ENCODE measurements around the gene CTSZ. TPM values are rescaled to one million over a fixed set of nuclear protein-coding genes. Genes with fewer than 3 reads are reported as not detected.

The CTSZ gene
- total and polyA plus RNA-seq, 2 of the 4 experiments (the other 2 are of a cell fraction) = 46.1 to 88.5 TPM

GRCh38 chr20:59006167-59006863 is 739 bp downstream of the CTSZ start:
- peak overlapping the region; percentile 86 for H2AK5ac ChIP-seq (ENCODE audit: low read depth, low read length)
- no peak overlapping the region for H2BK15ac ChIP-seq (ENCODE audit: low read depth, low read length)
- H2AK9ac ChIP-seq (replicated peaks; ENCODE audit: low read depth, low read length, poor library complexity) = peak overlapping the region; percentile 85
- no peak for DNase-seq
- H2AFZ ChIP-seq (replicated peaks; ENCODE audit: low read length, poor library complexity) = peak overlapping the region; percentile 94
- no TSS peak for BruUV-seq (replicated peaks)
- H3K9me3 ChIP-seq (ENCODE audit: control insufficient read depth, insufficient read depth, low read length) = no peaks in the 10 kb centered on the region
- peak overlapping the region; percentile 76 for H3K14ac ChIP-seq (replicated peaks; ENCODE audit: low read depth, low read length)
- H3K4me2 ChIP-seq (ENCODE audit: low read depth, low read length) = peak overlapping the region; percentile 89
- in situ Hi-C loops (cut with MboI; ENCODE audit: low sequenced_read_pairs) = no loop called here
- peak overlapping the region; percentile 46 for H2BK120ac ChIP-seq (ENCODE audit: low read depth, low read length)
- no peaks in the 10 kb centered on the region; the same call in 1 of the 2 replicates for H4K20me1 ChIP-seq (ENCODE audit: insufficient read depth, low read length)
- dilution Hi-C loops (cut with HindIII; ENCODE audit: low sequenced_read_pairs, unreplicated experiment) = no loop called here
- ChIA-PET CTCF (no interaction called here), POLR2A (ENCODE audit: unreplicated experiment) (no interaction called here)
- H3K9ac ChIP-seq (ENCODE audit: low read depth, low read length) = peak overlapping the region; percentile 92
- no peak overlapping the region for H3K56ac ChIP-seq (ENCODE audit: extremely low read depth, insufficient read depth, low read length)
- H3K18ac ChIP-seq (ENCODE audit: low read depth, low read length) = no peak overlapping the region; the same call in 1 of the 2 replicates
- H3K36me3 ChIP-seq (ENCODE audit: control insufficient read depth, insufficient read depth, low read length) = peaks cover 5% of the 10 kb centered on the region
- H2BK20ac ChIP-seq (ENCODE audit: low read depth, low read length) = no peak overlapping the region; the same call in 1 of the 2 replicates
- peak overlapping the region; percentile 83 for H4K5ac ChIP-seq (ENCODE audit: low read depth, low read length)
- H3K4me1 ChIP-seq (ENCODE audit: control insufficient read depth, insufficient read depth, low read length) = peaks cover 18% of the 10 kb centered on the region
- no peaks in the 10 kb centered on the region for H3K27me3 ChIP-seq (ENCODE audit: control insufficient read depth, insufficient read depth, low read length)
- ATAC-seq (ENCODE audit: low read depth) = peak; percentile 8; the same call in 1 of the 2 replicates
- H3K79me1 ChIP-seq (ENCODE audit: low read depth in 1 of 2, low read length in 2 of 2) = peaks cover 10 to 35% of the 10 kb centered on the region in 2 experiments; a peak in 3 of 4 replicates
- peak overlapping the region; percentile 66 for H3K4me3 ChIP-seq (ENCODE audit: insufficient read depth, low read depth, low read length)
- H3K4ac ChIP-seq (ENCODE audit: low read depth, low read length) = peak overlapping the region; percentile 81
- H3K23ac ChIP-seq (ENCODE audit: low read depth, low read length) = peak overlapping the region; percentile 88
- H2BK5ac ChIP-seq (ENCODE audit: low read depth, low read length, poor library complexity, severe bottlenecking) = peak overlapping the region; percentile 1
- H4K8ac ChIP-seq (ENCODE audit: low read depth in 2 of 2, low read length in 2 of 2) = peak overlapping the region; percentile 86 to 99
- peak overlapping the region; percentile 23 for H4K91ac ChIP-seq (ENCODE audit: insufficient read depth, low read depth, low read length)
- no peak for TF ChIP-seq FOS (IDR thresholded peaks at IDR 0.05; ENCODE audit: low read depth, low read length)
- TF ChIP-seq USF2 (IDR thresholded peaks at IDR 0.05; ENCODE audit: low read depth, low read length) = no peak
- TF ChIP-seq CTCF (conservative IDR thresholded peaks at IDR 0.05; ENCODE audit: low read depth, low read length) = no peak
- peak overlapping the region; percentile 33; the same call in 1 of the 2 replicates for H3K27ac ChIP-seq (ENCODE audit: insufficient read depth, low read length)
- WGBS, 2 experiments (ENCODE audit: extremely low coverage in 2 of 2, insufficient read length in 1 of 2) = 83% methylated on average over 8 of the region's 29 CpGs; no CpG with 5 or more reads in 1 of the 2 experiments
- intact Hi-C loops (cut with micrococcal nuclease) = no loop called here
- peaks cover 15% of the 10 kb centered on the region; the same call in 1 of the 2 replicates for H3K9me1 ChIP-seq (ENCODE audit: insufficient read depth, low read length)

Data from IMR-90 (cell line).